ENCODE results near the gene ITGA5. TPM values are rescaled to one million over a fixed set of nuclear protein-coding genes. Genes with fewer than 3 reads are reported as not detected.

Gene ITGA5
- total and polyA plus RNA-seq, 12 donors = 15.7 to 141 (median 72.2) TPM

DNA sequence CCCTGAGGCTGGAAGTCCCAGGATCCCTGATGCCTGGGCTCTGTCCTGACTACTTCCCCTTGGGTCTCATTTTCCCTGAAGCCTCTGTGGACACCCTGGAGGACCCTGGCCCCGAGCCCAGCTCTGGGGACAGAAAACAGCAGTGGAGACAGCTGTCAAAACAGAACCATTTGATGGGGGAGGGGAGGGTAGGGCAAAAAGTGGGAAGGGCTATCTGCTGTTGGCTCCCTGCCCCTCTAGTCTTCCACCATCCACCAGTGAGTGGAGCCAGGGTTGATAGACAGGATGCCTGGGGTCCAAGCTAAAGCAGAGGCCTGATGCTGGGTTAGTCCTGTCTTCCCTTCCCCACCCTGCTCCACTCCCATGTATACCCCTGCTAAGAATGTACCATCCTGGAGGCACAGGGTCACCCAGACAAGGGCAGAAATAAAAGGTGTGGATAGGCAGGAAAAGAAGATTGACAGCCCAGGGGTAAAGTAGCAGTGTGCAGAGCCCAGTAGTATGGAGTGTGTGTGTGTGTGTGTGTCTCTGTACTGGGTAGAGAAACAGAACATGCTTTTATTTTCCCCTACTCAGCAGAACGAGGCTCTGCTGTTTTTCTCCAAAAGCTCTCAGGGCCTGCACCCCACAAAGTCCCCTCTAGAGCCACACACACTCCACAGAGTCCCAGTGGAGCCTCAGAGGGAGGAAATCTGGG, 44.4 kb downstream of the ITGA5 start:
- H3K4me1 ChIP-seq (replicated peaks in 1 of 2) = peaks cover 5 to 32% of the 10 kb centered on the region in 2 donors
- TF ChIP-seq, protein P1, sequence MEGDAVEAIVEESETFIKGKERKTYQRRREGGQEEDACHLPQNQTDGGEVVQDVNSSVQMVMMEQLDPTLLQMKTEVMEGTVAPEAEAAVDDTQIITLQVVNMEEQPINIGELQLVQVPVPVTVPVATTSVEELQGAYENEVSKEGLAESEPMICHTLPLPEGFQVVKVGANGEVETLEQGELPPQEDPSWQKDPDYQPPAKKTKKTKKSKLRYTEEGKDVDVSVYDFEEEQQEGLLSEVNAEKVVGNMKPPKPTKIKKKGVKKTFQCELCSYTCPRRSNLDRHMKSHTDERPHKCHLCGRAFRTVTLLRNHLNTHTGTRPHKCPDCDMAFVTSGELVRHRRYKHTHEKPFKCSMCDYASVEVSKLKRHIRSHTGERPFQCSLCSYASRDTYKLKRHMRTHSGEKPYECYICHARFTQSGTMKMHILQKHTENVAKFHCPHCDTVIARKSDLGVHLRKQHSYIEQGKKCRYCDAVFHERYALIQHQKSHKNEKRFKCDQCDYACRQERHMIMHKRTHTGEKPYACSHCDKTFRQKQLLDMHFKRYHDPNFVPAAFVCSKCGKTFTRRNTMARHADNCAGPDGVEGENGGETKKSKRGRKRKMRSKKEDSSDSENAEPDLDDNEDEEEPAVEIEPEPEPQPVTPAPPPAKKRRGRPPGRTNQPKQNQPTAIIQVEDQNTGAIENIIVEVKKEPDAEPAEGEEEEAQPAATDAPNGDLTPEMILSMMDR (IDR thresholded peaks at IDR 0.05) = no peak
- TF ChIP-seq POLR2A (IDR thresholded peaks at IDR 0.05) = no peak
- H3K27me3 ChIP-seq = no peaks in the 10 kb centered on the region
- H3K36me3 ChIP-seq (replicated peaks in 1 of 2) = no peaks in the 10 kb centered on the region
- 59 to 70% (median 66%) methylated on average over 2 of the region's 2 CpGs for WGBS, 4 donors
- peak overlapping the region in 2 of 5 donors; percentile 32 to 38 for H3K27ac ChIP-seq
- no peak for DNase-seq
- intact Hi-C loops (cut with DNase I) = no loop called here
- H3K4me3 ChIP-seq = no peak overlapping the region
- no peaks in the 10 kb centered on the region for H3K9me3 ChIP-seq (replicated peaks in 1 of 3)

DNA sequence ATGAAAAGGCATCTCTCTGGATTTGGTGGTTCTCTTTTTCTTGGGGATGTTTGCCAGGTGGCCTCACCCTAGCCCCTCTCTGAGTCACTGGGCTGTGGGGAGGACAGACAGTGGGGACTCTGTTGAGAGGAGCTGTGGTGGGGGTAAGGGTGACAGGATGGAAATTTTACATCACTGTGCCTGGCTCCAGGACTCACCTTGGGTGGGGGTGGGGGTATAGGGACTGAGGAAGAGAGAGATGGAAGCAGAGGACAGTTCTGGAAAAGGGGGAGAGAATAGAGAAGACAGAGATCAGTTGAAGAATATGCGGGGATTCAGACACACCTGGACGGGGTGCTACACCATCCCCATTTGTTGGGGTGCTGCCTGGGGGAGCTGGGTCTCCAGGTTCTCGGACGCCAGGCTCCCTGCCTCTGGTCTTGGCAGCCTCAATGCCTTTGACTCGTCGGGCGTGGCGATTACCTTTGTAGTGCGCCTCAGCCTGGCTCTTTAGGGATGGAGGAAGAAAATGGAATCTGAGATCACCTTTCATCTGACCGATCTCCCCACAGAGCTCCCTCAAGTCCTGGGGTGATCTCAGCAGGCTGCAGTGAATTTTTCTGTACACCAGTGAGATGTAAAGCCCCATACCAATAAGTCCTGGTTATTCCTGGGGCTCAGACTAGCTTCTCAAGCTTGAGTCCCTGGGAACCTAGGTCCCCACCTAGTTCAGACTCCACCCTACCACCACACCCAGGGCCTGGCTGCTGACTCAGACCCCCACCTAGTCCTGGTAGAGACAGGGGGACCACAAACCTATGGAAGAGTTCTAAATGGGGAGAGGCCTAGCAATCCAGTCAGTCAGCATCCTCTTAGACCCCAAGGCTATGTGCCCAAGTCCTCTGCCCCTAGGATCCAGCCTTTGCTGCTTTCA, 45.2 kb downstream of the ITGA5 start:
- no peak for DNase-seq
- H3K27me3 ChIP-seq = no peaks in the 10 kb centered on the region
- no peaks in the 10 kb centered on the region for H3K9me3 ChIP-seq (replicated peaks in 1 of 3)
- peaks cover 2 to 36% of the 10 kb centered on the region in 2 donors for H3K4me1 ChIP-seq (replicated peaks in 1 of 2)
- intact Hi-C loops (cut with DNase I) = no loop called here
- H3K27ac ChIP-seq = peak overlapping the region in 1 of 5 donors; percentile 32
- H3K36me3 ChIP-seq (replicated peaks in 1 of 2) = no peaks in the 10 kb centered on the region
- H3K4me3 ChIP-seq = no peak overlapping the region
- TF ChIP-seq POLR2A (IDR thresholded peaks at IDR 0.05) = no peak
- TF ChIP-seq, protein P1 (IDR thresholded peaks at IDR 0.05) = no peak
- WGBS, 4 donors = 91 to 96% (median 93%) methylated on average over 9 to 10 of the region's 10 CpGs

DNA sequence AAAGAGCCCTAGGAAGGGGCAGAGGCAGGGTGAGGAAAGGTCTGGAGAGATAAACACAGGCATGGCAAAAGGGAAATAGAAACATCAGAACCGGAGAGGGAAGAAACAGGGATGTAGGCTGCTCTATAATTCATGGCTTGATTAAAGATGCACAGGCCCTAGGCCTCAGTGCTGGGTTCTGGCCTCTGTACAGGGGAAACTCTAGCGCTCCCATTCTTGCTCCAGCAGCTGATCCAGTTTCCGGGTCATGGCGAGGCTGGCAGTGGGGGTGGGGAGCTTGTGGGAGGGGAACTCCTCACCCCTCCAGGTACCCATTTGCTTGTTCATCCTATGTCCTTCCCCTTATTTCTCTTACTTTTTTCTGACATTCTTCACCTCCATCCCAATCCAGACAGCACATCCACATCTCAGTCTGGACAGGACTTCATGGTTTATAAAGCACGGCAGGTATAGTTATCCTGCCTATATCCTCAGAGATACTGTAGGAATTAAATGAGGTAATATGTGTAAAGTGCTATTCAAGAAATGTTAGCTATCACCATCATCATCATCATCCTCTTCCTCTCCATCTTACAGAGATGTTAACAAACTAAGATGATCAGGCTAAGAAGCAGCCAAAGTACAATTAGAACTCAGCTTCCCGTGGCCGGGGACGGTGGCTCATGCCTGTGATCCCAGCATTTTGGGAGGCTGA, 46.8 kb downstream of the ITGA5 start:
- WGBS, 4 donors = 64 to 69% (median 67%) methylated on average over 8 of the region's 8 CpGs
- DNase-seq = no peak
- Histone ChIP-seq H3K9me3 (replicated peaks in 1 of 3) (no peaks in the 10 kb centered on the region), H3K27ac (no peak overlapping the region), H3K4me1 (replicated peaks in 1 of 2) (peaks cover 3 to 37% of the 10 kb centered on the region in 2 donors), H3K27me3 (no peaks in the 10 kb centered on the region), H3K36me3 (replicated peaks in 1 of 2) (no peaks in the 10 kb centered on the region), H3K4me3 (no peak overlapping the region)
- TF ChIP-seq, protein P1 (IDR thresholded peaks at IDR 0.05) = no peak
- TF ChIP-seq POLR2A (IDR thresholded peaks at IDR 0.05) = no peak
- intact Hi-C loops (cut with DNase I) = no loop called here
